HG02970 (cell line): ENCODE results near the gene NDUFA11.

Experiments
- ATAC-seq: cut with Tn5 transposase; IDR thresholded peaks from one replicate; pipeline ENCODE4 v1.9.1; 2021; ENCODE audit warnings: mild to moderate bottlenecking, moderate library complexity, moderate number of reproducible peaks; ENCODE audit not compliant: unreplicated experiment, low FRiP score

The NDUFA11 gene

GRCh38 chr19:5933391-5934068 lies 29.9 kb upstream of the NDUFA11 start:
- ATAC-seq = no peak

- ATAC-seq = no peak
These were observed 29.1 kb upstream of the NDUFA11 start for GRCh38 chr19:5932609-5933262.

GRCh38 chr19:5932146-5932545 lies 28.6 kb upstream of the NDUFA11 start:
- ATAC-seq = no peak

- no peak for ATAC-seq
These were observed 27.7 kb upstream of the NDUFA11 start for GRCh38 chr19:5931251-5931650.

GRCh38 chr19:5929625-5930024 lies 26.0 kb upstream of the NDUFA11 start:
- no peak for ATAC-seq

GRCh38 chr19:5929179-5929578 lies 25.6 kb upstream of the NDUFA11 start:
- no peak for ATAC-seq

GRCh38 chr19:5927441-5927821 lies 23.8 kb upstream of the NDUFA11 start:
- no peak for ATAC-seq

- ATAC-seq = no peak
These were observed 23.3 kb upstream of the NDUFA11 start for GRCh38 chr19:5926641-5927440.

GRCh38 chr19:5925830-5926427 lies 22.3 kb upstream of the NDUFA11 start:
- ATAC-seq = no peak

GRCh38 chr19:5923356-5923755 lies 19.8 kb upstream of the NDUFA11 start:
- no peak for ATAC-seq

- no peak for ATAC-seq
These were observed 18.6 kb upstream of the NDUFA11 start for GRCh38 chr19:5922161-5922545.

- no peak for ATAC-seq
These were observed 18.0 kb upstream of the NDUFA11 start for GRCh38 chr19:5921516-5922160.

GRCh38 chr19:5918463-5919079 lies 15.0 kb upstream of the NDUFA11 start:
- ATAC-seq = no peak

GRCh38 chr19:5917431-5918107 lies 14.0 kb upstream of the NDUFA11 start:
- ATAC-seq = no peak

GRCh38 chr19:5916181-5916708 lies 12.7 kb upstream of the NDUFA11 start:
- ATAC-seq = no peak

- no peak for ATAC-seq
These were observed 12.2 kb upstream of the NDUFA11 start for GRCh38 chr19:5915782-5916165.

GRCh38 chr19:5914946-5915781 lies 11.6 kb upstream of the NDUFA11 start:
- no peak for ATAC-seq

GRCh38 chr19:5914358-5914774 lies 10.8 kb upstream of the NDUFA11 start:
- ATAC-seq = no peak
